Colonic mucosa (tissue), 4 donors: Measurements from ENCODE around the gene ADGRG3. TPM values are rescaled to one million over a fixed set of nuclear protein-coding genes. Genes with fewer than 3 reads are reported as not detected.

Source experiments
- DNase-seq: peaks from one replicate; pipeline ENCODE4 v3.0.0-alpha.2; 2020
- H3K27ac ChIP-seq: fragments of 200-600 bp; one replicate; pipeline ENCODE4 v1.8.0; 2021
- H3K27me3 ChIP-seq: fragments of 200-600 bp; one replicate; pipeline ENCODE4 v1.8.0; 2021
- H3K36me3 ChIP-seq: fragments of 200-600 bp; one replicate; pipeline ENCODE4 v1.8.0; 2021
- H3K4me1 ChIP-seq: fragments of 200-600 bp; one replicate; pipeline ENCODE4 v1.8.0; 2021; ENCODE audit warnings: mild to moderate bottlenecking
- H3K4me3 ChIP-seq: fragments of 200-600 bp; one replicate; pipeline ENCODE4 v1.8.0; 2021
- H3K9ac ChIP-seq, 2 donors: one replicate each; pipeline ENCODE4 v1.7.0; 2013; ENCODE audit warnings: control low read depth in 2 of 2, low read depth in 2 of 2, low read length in 2 of 2
- H3K9me3 ChIP-seq: fragments of 200-600 bp; one replicate; pipeline ENCODE4 v1.8.0; 2021
- intact Hi-C: fragments of 100-400 bp; cut with DNase I; formaldehyde crosslinking; loops from one replicate; pipeline ENCODE4 v1.14.1; 2022
- total RNA-seq, 2 donors: library from RNA; stranded (reverse); fragmentation: NEBNext Ultra II Directional in 1 of 2; extraction: Animal tissue kit (Norgen Biotek cat#: 25700) in 1 of 2; gene quantifications; one replicate each; pipeline ENCODE4 v1.2.1, GENCODE V29; 2021
- TF ChIP-seq, protein P1 (sequence below): fragments of 200-600 bp; IDR thresholded peaks from one replicate; pipeline ENCODE4 v1.8.0; 2022; ENCODE audit warnings: antibody characterized with exemption, mild to moderate bottlenecking
- donor health status: healthy.
- donor health status: DM: no; HTN: no; CAD: no.
- donor health status: DM: no; HTN: no; CAD: no.

ADGRG3 gene
- total RNA-seq, 2 donors from 2014 or later = 0.27 to 0.82 TPM

DNA sequence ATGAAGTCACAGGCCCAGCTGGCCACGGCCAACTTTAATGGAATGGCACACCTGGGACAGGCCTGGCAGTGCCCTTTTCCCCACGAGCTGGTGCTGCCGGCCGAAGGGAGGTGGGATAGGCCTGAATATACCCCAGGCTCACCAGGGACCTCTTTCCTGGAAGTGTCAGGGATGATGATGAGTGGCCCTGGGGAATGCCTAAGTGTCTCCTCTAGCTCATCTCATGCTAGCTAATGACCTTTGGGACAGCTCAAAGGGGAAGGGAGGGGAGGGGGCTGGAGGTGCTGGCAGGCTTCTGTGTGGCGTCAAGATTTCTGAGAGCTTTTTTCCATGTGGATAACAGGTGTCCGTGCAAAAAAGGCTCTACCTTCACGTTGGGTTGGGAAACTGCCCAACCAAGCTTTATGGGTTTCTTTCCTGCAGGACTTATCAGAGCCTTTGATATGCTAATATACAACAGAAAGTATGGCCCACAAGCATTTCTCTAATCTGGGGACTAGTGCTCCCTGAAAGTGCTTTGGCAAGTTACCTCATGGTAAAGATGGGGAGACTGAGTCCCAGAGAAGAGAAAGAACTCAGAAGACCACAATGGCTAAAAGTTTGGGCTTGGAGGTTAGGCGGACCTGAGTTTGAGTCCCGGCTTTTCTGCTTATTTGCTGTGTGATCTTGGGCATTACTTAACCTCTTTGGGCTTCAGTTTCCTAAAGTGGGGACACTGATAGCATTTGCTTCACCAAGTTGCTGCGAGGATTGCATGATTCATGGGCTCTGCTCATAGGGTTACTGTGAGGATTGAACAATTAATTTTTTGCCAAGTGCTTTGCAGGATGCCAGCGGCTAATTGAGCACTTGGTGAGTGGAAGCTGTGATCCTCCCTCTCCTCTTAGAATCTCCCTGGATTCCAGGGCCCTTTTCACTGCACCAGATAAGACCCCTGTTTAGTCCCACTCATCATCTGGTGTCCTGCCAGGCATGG is 25.7 kb upstream of the ADGRG3 start:
- Histone ChIP-seq H3K36me3 (no peaks in the 10 kb centered on the region), H3K4me3 (no peak overlapping the region), H3K27ac (no peak overlapping the region), H3K4me1 (no peaks in the 10 kb centered on the region), H3K27me3 (no peaks in the 10 kb centered on the region), H3K9ac (no peak overlapping the region), H3K9me3 (no peaks in the 10 kb centered on the region)
- TF ChIP-seq, protein P1, sequence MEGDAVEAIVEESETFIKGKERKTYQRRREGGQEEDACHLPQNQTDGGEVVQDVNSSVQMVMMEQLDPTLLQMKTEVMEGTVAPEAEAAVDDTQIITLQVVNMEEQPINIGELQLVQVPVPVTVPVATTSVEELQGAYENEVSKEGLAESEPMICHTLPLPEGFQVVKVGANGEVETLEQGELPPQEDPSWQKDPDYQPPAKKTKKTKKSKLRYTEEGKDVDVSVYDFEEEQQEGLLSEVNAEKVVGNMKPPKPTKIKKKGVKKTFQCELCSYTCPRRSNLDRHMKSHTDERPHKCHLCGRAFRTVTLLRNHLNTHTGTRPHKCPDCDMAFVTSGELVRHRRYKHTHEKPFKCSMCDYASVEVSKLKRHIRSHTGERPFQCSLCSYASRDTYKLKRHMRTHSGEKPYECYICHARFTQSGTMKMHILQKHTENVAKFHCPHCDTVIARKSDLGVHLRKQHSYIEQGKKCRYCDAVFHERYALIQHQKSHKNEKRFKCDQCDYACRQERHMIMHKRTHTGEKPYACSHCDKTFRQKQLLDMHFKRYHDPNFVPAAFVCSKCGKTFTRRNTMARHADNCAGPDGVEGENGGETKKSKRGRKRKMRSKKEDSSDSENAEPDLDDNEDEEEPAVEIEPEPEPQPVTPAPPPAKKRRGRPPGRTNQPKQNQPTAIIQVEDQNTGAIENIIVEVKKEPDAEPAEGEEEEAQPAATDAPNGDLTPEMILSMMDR = no peak
- no peak for DNase-seq
- intact Hi-C loops = no loop called here

DNA sequence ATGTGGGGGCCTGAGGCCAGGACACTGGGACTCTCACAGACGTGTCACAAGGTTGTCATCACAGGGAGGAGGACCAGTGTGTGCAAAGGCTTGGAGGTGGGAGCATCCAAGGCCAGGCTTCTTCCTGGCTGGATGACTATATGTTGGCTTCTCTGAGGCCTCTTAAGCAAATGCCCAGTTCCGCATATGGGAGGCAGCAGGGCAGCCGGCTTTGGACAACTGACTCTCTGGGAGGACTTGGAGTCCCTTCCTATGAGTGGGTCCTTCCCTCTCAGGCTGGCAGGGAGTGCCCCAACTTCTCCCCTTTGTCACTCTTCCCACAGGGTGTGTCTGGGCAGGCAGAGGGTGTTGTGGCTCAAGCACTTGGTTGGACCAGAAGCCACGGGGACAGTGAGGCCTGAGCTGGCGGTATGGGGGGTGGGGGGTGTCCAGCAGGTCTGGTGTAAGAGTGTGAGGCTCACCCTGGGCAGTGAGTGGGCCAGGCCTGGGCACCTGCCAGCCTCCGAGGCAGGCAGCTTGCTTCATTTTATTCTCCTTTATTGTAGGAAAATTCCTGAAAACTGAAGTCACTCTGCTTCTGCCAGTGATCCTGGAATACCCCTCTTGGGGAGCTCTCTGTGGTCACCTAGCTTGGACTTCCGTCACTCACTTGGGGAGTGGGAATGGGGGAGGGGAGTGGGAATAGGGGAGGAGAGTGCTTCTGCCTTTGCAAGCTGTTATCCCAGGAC is 24.8 kb upstream of the ADGRG3 start:
- H3K27me3 ChIP-seq = no peaks in the 10 kb centered on the region

DNA sequence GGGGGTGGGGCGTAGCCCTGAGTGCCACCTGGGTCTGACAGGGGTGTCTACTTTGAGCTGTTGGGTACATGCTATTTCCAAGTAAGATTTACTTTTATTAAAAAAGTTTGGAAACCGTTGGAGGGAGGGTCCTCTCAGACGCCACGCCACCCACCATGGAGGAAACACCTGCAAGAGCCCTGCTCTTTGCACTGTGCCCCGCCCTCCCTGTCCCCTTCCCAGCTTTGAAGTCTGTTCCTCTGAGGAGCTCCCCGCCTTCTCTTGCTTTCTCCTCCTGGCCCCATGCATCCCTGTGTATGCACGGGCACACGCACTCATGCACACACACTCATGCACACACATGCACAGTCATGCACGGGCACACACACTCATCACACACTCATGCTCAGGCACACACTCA is 24.2 kb upstream of the ADGRG3 start:
- Histone ChIP-seq H3K27me3 (no peaks in the 10 kb centered on the region), H3K4me1 (no peaks in the 10 kb centered on the region), H3K4me3 (no peak overlapping the region), H3K27ac (no peak overlapping the region), H3K36me3 (no peaks in the 10 kb centered on the region), H3K9ac (no peak overlapping the region), H3K9me3 (no peaks in the 10 kb centered on the region)
- no peak for DNase-seq
- intact Hi-C loops = no loop called here
- TF ChIP-seq, protein P1 = no peak

More for the DNA sequence above, 24.8 kb upstream of the ADGRG3 start:
- no peak overlapping the region for H3K4me3 ChIP-seq
- intact Hi-C loops = no loop called here
- no peak for DNase-seq
- H3K27ac ChIP-seq = no peak overlapping the region
- no peaks in the 10 kb centered on the region for H3K9me3 ChIP-seq
- H3K4me1 ChIP-seq = no peaks in the 10 kb centered on the region
- no peaks in the 10 kb centered on the region for H3K36me3 ChIP-seq
- TF ChIP-seq, protein P1 = no peak
- H3K9ac ChIP-seq = no peak overlapping the region

DNA sequence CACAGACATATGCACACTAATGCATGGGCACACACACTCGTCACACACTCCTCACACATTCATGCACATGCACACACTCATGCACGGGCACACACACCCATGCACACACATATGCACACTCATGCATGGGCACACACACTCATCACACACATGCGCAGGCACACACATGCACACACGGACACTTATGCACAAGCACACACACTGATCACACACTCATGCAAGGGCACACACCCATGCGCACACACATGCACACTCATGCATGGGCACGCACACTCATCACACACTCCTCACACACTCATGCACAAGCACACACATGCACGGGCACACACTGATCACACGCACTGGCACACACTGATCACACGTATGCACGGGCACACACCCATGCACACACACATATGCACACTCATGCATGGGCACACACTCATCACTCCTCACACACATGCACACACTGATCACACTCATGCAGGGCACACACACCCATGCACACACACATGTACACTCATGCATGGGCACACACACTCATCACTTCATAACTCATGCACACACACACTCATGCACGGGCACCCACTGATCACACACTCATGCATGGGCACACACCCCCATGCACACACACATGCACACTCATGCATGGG is 23.6 kb upstream of the ADGRG3 start:
- no peaks in the 10 kb centered on the region for H3K4me1 ChIP-seq

DNA sequence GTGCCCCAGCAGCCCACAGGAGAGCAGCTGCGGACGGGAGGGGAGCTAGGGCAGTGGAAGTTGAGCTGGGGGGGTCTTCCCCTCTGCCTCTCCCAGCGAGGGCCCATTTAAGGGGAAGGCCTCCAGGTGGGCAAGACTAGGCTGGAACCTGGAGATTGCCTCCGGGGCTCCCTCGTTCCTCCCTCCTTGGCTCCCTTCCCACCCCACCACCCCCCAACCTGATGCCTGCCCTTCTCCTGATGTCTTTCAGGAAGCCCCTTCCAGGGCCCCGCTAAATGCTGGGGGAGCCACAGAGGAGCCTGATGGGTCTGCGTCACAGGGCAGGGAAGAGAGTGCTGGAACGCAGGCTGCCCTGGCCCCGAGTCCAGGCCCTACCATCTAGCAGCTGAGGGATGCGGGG is 22.9 kb upstream of the ADGRG3 start:
- Histone ChIP-seq H3K36me3 (no peaks in the 10 kb centered on the region), H3K4me1 (no peaks in the 10 kb centered on the region), H3K27ac (no peak overlapping the region), H3K9ac (no peak overlapping the region), H3K4me3 (no peak overlapping the region), H3K9me3 (no peaks in the 10 kb centered on the region), H3K27me3 (no peaks in the 10 kb centered on the region)
- TF ChIP-seq, protein P1 = no peak
- DNase-seq = no peak
- intact Hi-C loops = no loop called here

More for the DNA sequence above, 23.6 kb upstream of the ADGRG3 start:
- intact Hi-C loops = no loop called here
- TF ChIP-seq, protein P1 = no peak
- no peak for DNase-seq
- H3K27ac ChIP-seq = no peak overlapping the region
- no peaks in the 10 kb centered on the region for H3K36me3 ChIP-seq
- H3K9ac ChIP-seq = no peak overlapping the region
- no peaks in the 10 kb centered on the region for H3K27me3 ChIP-seq
- H3K4me3 ChIP-seq = no peak overlapping the region
- no peaks in the 10 kb centered on the region for H3K9me3 ChIP-seq
